GM12878 (cell line): ENCODE data around the gene ANO10. TPM values are rescaled to one million over a fixed set of nuclear protein-coding genes. Genes with fewer than 3 reads are reported as not detected.

Source experiments
- CBFB ChIP-seq: IDR thresholded peaks from 2 replicates; pipeline ENCODE4 v1.6.1; 2016; ENCODE audit warnings: antibody characterized with exemption, low read depth
- IKZF2 ChIP-seq, 2 experiments: fragments of 450-650 bp; IDR thresholded peaks; 2 replicates each; pipeline ENCODE4 v1.6.1; 2017; ENCODE audit warnings: mild to moderate bottlenecking in 2 of 2, moderate library complexity in 2 of 2
- MYC ChIP-seq: IDR thresholded peaks from 2 replicates; pipeline ENCODE4 v1.6.1; 2011; ENCODE audit warnings: mild to moderate bottlenecking, low read length, moderate library complexity, inconsistent platforms; ENCODE audit not compliant: insufficient read depth, insufficient replicate concordance, insufficient read length, severe bottlenecking
- RBBP5 ChIP-seq: fragments of 200-600 bp; sonication (generic); conservative IDR thresholded peaks from 2 replicates; pipeline ENCODE4 v1.6.1; 2016
- RCOR1 ChIP-seq: conservative IDR thresholded peaks from 2 replicates; pipeline ENCODE4 v1.6.1; 2012; ENCODE audit warnings: low read depth, low read length, improper control_type of control experiment
- RUNX3 ChIP-seq: IDR thresholded peaks from 2 replicates; pipeline ENCODE4 v1.6.1; 2012; ENCODE audit warnings: low read length, inconsistent platforms
- polyA plus RNA-seq, 11 experiments: library from polyadenylated mRNA; depleted of rRNA in 4 of 11; unstranded in 6 of 11; stranded (reverse) in 5 of 11; fragments of >200 nt; fragmentation: Nextera tagmentation in 4 of 11; fragmentation: Illumina TruSeq in 1 of 11; extraction: Ambion mirVana in 4 of 11; extraction: Trizol in 1 of 11; gene quantifications; 1 replicate in 1 of 11; 2 replicates in 10 of 11; pipeline versions ENCODE4 v1.2.1 to v1.2.3, GENCODE V29; 2011 to 2016; ENCODE audit warnings: inconsistent platforms in 2 of 11, missing spikeins in 2 of 11, low read depth in 1 of 11
- total RNA-seq, 4 experiments: library from RNA; depleted of rRNA in 3 of 4; stranded (reverse); fragments of >200 nt in 3 of 4; fragmentation: Illumina TruSeq in 1 of 4; extraction: Trizol in 1 of 4; gene quantifications; 2 replicates each; pipeline versions ENCODE4 v1.2.1 to v1.2.3, GENCODE V29; 2013 to 2021
- TF ChIP-seq, protein P1 (sequence below): fragments of 450-650 bp; formaldehyde crosslinking; IDR thresholded peaks from 2 replicates; pipeline ENCODE4 v1.5.0; 2022; ENCODE audit warnings: mild to moderate bottlenecking, missing genetic modification characterization
- TF ChIP-seq, protein P2 (sequence below): fragments of 450-650 bp; formaldehyde crosslinking; IDR thresholded peaks from 2 replicates; pipeline ENCODE4 v1.4.0; 2022; ENCODE audit warnings: mild to moderate bottlenecking, moderate library complexity
- TF ChIP-seq, protein P3 (sequence below): fragments of 450-650 bp; IDR thresholded peaks from 2 replicates; pipeline ENCODE4 v1.6.1; 2017; ENCODE audit warnings: borderline replicate concordance
- TF ChIP-seq, protein P4 (sequence below): IDR thresholded peaks from 2 replicates; pipeline ENCODE4 v1.6.1; 2012; ENCODE audit warnings: low read depth, low read length, improper control_type of control experiment
- TF ChIP-seq, protein P5 (sequence below): IDR thresholded peaks from 2 replicates; pipeline ENCODE4 v1.6.1; 2012; ENCODE audit warnings: low read depth, low read length, improper control_type of control experiment

The ANO10 gene
- total and polyA plus RNA-seq, 10 of the 15 experiments (the other 5 are each of a cell fraction or from before 2014, with no cell fraction given) = 0.29 to 21.9 (median 1.6) TPM

DNA sequence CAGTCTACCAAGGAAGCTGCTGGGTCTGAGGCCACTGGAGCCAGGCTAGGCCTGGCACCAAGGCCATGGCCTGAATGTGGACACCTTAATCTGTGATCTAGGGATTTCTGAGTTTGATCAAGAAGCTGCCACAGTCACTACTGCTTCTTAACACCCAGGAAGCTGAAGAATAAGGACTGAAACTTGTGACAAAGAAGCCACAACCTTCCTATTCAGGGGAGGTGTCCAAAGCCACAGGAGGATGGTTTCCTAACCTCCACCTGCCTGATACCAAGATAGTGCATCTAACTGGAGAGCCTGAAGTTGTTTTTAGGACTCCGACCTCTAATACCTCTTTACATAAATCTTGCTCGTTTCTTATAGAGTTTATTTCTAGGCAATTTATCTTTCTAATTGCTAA is 5.5 kb upstream of the ANO10 start (continued):
- TF ChIP-seq, protein P1, sequence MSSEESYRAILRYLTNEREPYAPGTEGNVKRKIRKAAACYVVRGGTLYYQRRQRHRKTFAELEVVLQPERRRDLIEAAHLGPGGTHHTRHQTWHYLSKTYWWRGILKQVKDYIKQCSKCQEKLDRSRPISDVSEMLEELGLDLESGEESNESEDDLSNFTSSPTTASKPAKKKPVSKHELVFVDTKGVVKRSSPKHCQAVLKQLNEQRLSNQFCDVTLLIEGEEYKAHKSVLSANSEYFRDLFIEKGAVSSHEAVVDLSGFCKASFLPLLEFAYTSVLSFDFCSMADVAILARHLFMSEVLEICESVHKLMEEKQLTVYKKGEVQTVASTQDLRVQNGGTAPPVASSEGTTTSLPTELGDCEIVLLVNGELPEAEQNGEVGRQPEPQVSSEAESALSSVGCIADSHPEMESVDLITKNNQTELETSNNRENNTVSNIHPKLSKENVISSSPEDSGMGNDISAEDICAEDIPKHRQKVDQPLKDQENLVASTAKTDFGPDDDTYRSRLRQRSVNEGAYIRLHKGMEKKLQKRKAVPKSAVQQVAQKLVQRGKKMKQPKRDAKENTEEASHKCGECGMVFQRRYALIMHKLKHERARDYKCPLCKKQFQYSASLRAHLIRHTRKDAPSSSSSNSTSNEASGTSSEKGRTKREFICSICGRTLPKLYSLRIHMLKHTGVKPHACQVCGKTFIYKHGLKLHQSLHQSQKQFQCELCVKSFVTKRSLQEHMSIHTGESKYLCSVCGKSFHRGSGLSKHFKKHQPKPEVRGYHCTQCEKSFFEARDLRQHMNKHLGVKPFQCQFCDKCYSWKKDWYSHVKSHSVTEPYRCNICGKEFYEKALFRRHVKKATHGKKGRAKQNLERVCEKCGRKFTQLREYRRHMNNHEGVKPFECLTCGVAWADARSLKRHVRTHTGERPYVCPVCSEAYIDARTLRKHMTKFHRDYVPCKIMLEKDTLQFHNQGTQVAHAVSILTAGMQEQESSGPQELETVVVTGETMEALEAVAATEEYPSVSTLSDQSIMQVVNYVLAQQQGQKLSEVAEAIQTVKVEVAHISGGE (CRISPR knock-in tag) = no peak
- no peak for TF ChIP-seq RUNX3
- TF ChIP-seq, protein P2, sequence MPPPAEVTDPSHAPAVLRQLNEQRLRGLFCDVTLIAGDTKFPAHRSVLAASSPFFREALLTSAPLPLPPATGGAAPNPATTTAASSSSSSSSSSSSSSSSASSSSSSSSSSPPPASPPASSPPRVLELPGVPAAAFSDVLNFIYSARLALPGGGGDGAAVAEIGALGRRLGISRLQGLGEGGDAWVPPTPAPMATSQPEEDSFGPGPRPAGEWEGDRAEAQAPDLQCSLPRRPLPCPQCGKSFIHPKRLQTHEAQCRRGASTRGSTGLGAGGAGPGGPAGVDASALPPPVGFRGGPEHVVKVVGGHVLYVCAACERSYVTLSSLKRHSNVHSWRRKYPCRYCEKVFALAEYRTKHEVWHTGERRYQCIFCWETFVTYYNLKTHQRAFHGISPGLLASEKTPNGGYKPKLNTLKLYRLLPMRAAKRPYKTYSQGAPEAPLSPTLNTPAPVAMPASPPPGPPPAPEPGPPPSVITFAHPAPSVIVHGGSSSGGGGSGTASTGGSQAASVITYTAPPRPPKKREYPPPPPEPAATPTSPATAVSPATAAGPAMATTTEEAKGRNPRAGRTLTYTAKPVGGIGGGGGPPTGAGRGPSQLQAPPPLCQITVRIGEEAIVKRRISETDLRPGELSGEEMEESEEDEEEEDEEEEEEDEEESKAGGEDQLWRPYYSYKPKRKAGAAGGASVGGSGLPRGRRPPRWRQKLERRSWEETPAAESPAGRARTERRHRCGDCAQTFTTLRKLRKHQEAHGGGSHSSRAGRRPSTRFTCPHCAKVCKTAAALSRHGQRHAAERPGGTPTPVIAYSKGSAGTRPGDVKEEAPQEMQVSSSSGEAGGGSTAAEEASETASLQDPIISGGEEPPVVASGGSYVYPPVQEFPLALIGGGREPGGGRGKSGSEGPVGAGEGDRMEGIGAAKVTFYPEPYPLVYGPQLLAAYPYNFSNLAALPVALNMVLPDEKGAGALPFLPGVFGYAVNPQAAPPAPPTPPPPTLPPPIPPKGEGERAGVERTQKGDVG (CRISPR knock-in tag) = no peak
- TF ChIP-seq RBBP5 = no peak
- TF ChIP-seq RCOR1 = no peak
- TF ChIP-seq, protein P3, sequence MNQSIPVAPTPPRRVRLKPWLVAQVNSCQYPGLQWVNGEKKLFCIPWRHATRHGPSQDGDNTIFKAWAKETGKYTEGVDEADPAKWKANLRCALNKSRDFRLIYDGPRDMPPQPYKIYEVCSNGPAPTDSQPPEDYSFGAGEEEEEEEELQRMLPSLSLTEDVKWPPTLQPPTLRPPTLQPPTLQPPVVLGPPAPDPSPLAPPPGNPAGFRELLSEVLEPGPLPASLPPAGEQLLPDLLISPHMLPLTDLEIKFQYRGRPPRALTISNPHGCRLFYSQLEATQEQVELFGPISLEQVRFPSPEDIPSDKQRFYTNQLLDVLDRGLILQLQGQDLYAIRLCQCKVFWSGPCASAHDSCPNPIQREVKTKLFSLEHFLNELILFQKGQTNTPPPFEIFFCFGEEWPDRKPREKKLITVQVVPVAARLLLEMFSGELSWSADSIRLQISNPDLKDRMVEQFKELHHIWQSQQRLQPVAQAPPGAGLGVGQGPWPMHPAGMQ = no peak
- no peak for TF ChIP-seq MYC
- TF ChIP-seq IKZF2 (IDR thresholded peaks at IDR 0.05) = peak in 1 of 2 experiments; percentile 21; a peak in 2 of 4 replicates
- TF ChIP-seq, protein P4, sequence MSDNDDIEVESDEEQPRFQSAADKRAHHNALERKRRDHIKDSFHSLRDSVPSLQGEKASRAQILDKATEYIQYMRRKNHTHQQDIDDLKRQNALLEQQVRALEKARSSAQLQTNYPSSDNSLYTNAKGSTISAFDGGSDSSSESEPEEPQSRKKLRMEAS = no peak
- TF ChIP-seq, protein P5, sequence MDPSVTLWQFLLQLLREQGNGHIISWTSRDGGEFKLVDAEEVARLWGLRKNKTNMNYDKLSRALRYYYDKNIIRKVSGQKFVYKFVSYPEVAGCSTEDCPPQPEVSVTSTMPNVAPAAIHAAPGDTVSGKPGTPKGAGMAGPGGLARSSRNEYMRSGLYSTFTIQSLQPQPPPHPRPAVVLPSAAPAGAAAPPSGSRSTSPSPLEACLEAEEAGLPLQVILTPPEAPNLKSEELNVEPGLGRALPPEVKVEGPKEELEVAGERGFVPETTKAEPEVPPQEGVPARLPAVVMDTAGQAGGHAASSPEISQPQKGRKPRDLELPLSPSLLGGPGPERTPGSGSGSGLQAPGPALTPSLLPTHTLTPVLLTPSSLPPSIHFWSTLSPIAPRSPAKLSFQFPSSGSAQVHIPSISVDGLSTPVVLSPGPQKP = no peak
- TF ChIP-seq CBFB = no peak
